Endothelial cell (in vitro differentiated cells): ENCODE measurements around the gene SLC8A2. TPM values are rescaled to one million over a fixed set of nuclear protein-coding genes. Genes with fewer than 3 reads are reported as not detected.

ENCODE experiments used
- DNase-seq: peaks from one replicate; pipeline ENCODE4 v3.0.0; 2021; ENCODE audit warnings: low spot score
- H3K27ac Mint-ChIP-seq: one replicate; pipeline ENCODE4 v1.8.0; 2021; ENCODE audit warnings: mixed read lengths, inconsistent platforms; ENCODE audit not compliant: unreplicated experiment
- H3K27me3 Mint-ChIP-seq: one replicate; pipeline ENCODE4 v1.8.0; 2021; ENCODE audit warnings: mild to moderate bottlenecking, moderate library complexity, mixed read lengths, inconsistent platforms; ENCODE audit not compliant: unreplicated experiment
- H3K36me3 Mint-ChIP-seq: one replicate; pipeline ENCODE4 v1.8.0; 2021; ENCODE audit warnings: mild to moderate bottlenecking, low read depth, mixed read lengths, inconsistent platforms; ENCODE audit not compliant: unreplicated experiment
- H3K4me1 Mint-ChIP-seq: one replicate; pipeline ENCODE4 v1.8.0; 2021; ENCODE audit warnings: mild to moderate bottlenecking, mixed read lengths, inconsistent platforms; ENCODE audit not compliant: unreplicated experiment
- H3K4me3 Mint-ChIP-seq: one replicate; pipeline ENCODE4 v1.8.0; 2021; ENCODE audit warnings: mild to moderate bottlenecking, mixed read lengths, inconsistent platforms; ENCODE audit not compliant: unreplicated experiment
- H3K9me3 Mint-ChIP-seq: one replicate; pipeline ENCODE4 v1.8.0; 2021; ENCODE audit warnings: mixed read lengths, inconsistent platforms; ENCODE audit not compliant: unreplicated experiment
- total RNA-seq: library from RNA; stranded (reverse); fragmentation: NEBNext Ultra II Directional; extraction: Animal tissue kit (Norgen Biotek cat#: 25700); gene quantifications from one replicate; pipeline ENCODE4 v1.2.1, GENCODE V29; 2021; ENCODE audit not compliant: unreplicated experiment
- TF ChIP-seq, protein P1 (sequence below): fragments of 200-600 bp; sonication (generic); IDR thresholded peaks from one replicate; pipeline ENCODE4 v1.5.0; 2021; ENCODE audit warnings: antibody characterized with exemption; ENCODE audit not compliant: unreplicated experiment

The SLC8A2 gene
- total RNA-seq, 1 donor from 2014 or later, result 0.80 TPM

DNA sequence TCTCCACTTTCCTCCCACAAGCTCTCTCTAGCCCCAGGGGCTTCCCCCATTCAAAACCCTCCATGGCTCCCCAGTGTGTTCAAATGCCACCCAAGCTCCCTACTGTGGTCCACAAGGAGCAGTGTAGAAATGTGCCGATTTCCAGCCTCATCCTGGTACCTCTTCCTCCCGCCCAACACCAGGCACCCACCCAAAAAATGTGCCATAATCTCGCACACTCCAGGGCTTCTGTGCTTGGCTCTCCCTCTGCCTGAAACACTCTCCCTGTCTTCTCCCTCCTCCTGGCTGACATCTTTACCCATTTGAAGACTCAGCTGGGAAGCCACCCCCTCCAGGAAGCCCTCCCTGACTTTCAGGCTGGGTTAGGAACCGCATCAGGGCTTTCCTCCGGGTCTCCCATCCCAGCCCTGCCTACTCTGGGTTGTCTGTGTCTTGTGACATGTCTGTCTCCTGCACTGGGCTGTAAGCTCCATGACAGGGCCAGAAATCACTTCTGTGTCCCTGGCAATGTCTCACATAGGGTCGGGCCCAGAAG, 35.7 kb downstream of the SLC8A2 start:
- Mint-ChIP-seq H3K27ac (no peak overlapping the region), H3K9me3 (no peaks in the 10 kb centered on the region), H3K4me3 (no peak overlapping the region), H3K27me3 (peaks cover 9% of the 10 kb centered on the region), H3K4me1 (peaks cover 9% of the 10 kb centered on the region), H3K36me3 (no peaks in the 10 kb centered on the region)
- DNase-seq, result no peak
- TF ChIP-seq, protein P1, sequence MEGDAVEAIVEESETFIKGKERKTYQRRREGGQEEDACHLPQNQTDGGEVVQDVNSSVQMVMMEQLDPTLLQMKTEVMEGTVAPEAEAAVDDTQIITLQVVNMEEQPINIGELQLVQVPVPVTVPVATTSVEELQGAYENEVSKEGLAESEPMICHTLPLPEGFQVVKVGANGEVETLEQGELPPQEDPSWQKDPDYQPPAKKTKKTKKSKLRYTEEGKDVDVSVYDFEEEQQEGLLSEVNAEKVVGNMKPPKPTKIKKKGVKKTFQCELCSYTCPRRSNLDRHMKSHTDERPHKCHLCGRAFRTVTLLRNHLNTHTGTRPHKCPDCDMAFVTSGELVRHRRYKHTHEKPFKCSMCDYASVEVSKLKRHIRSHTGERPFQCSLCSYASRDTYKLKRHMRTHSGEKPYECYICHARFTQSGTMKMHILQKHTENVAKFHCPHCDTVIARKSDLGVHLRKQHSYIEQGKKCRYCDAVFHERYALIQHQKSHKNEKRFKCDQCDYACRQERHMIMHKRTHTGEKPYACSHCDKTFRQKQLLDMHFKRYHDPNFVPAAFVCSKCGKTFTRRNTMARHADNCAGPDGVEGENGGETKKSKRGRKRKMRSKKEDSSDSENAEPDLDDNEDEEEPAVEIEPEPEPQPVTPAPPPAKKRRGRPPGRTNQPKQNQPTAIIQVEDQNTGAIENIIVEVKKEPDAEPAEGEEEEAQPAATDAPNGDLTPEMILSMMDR, result no peak

DNA sequence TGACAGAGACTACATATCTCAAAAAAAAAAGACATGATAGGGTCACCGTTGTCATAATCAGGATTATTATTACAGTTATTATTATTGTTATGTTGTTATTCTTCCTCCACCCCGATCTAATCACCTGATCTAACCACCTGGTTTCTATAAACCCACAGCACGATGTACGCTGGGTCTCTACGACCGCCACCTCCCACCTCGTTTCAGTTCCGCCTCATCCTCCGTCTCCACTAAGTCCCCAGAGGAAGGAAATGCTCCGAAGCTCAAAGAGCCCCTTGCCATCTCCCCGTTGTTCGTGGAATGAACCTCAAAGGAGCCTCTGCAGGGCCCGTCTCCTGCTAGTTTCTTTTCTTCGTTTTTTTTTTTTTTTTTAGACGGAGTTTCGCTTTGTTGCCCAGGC, 36.5 kb downstream of the SLC8A2 start:
- H3K36me3 Mint-ChIP-seq, result no peaks in the 10 kb centered on the region
- no peak overlapping the region for H3K4me3 Mint-ChIP-seq
- no peaks in the 10 kb centered on the region for H3K9me3 Mint-ChIP-seq
- no peak for DNase-seq
- H3K27me3 Mint-ChIP-seq, result peaks cover 10% of the 10 kb centered on the region
- H3K4me1 Mint-ChIP-seq, result peaks cover 9% of the 10 kb centered on the region
- TF ChIP-seq, protein P1, result no peak
- no peak overlapping the region for H3K27ac Mint-ChIP-seq

- DNase-seq, result no peak
- TF ChIP-seq, protein P1, result no peak
- Mint-ChIP-seq H3K9me3 (no peaks in the 10 kb centered on the region), H3K27me3 (peaks cover 13% of the 10 kb centered on the region), H3K4me1 (peaks cover 9% of the 10 kb centered on the region), H3K27ac (no peak overlapping the region), H3K4me3 (no peak overlapping the region), H3K36me3 (no peaks in the 10 kb centered on the region)
Measured at GRCh38 chr19:47434088-47434487, 37.6 kb downstream of the SLC8A2 start.

DNA sequence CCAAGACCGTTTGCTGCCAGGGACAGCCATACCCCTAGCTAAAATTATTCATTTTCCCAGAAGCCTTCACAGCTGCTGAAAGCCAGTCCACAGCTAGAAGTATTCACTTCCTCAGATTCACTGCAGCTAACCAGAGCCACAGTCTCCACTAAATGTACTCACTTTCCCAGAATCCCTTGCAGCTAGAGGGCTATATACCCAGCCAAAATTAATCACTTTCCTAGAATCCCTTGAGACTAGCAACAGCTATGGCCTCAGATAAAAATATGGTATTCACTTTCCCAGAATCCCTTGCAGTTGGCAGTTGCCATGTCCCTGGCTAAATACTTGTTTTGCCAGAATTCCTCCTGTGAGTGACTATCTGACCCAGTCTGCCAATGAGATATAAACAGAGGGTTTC, 38.6 kb downstream of the SLC8A2 start:
- Mint-ChIP-seq H3K27me3 (peaks cover 10% of the 10 kb centered on the region), H3K4me1 (peaks cover 5% of the 10 kb centered on the region)
- DNase-seq, result no peak

GRCh38 chr19:47432499-47432898, 39.2 kb downstream of the SLC8A2 start:
- Mint-ChIP-seq H3K36me3 (no peaks in the 10 kb centered on the region), H3K9me3 (no peaks in the 10 kb centered on the region), H3K4me3 (no peak overlapping the region), H3K27ac (no peak overlapping the region), H3K27me3 (peaks cover 10% of the 10 kb centered on the region), H3K4me1 (peaks cover 5% of the 10 kb centered on the region)
- TF ChIP-seq, protein P1, result no peak
- no peak for DNase-seq

More for the DNA sequence above, 38.6 kb downstream of the SLC8A2 start:
- Mint-ChIP-seq H3K36me3 (no peaks in the 10 kb centered on the region), H3K9me3 (no peaks in the 10 kb centered on the region), H3K4me3 (no peak overlapping the region), H3K27ac (no peak overlapping the region)
- TF ChIP-seq, protein P1, result no peak
